Measurements from ENCODE around the gene TFDP1. TPM values are rescaled to one million over a fixed set of nuclear protein-coding genes. Genes with fewer than 3 reads are reported as not detected.

TFDP1 gene
- total RNA-seq, 1 experiment from 2014 or later: 49.6 TPM

DNA sequence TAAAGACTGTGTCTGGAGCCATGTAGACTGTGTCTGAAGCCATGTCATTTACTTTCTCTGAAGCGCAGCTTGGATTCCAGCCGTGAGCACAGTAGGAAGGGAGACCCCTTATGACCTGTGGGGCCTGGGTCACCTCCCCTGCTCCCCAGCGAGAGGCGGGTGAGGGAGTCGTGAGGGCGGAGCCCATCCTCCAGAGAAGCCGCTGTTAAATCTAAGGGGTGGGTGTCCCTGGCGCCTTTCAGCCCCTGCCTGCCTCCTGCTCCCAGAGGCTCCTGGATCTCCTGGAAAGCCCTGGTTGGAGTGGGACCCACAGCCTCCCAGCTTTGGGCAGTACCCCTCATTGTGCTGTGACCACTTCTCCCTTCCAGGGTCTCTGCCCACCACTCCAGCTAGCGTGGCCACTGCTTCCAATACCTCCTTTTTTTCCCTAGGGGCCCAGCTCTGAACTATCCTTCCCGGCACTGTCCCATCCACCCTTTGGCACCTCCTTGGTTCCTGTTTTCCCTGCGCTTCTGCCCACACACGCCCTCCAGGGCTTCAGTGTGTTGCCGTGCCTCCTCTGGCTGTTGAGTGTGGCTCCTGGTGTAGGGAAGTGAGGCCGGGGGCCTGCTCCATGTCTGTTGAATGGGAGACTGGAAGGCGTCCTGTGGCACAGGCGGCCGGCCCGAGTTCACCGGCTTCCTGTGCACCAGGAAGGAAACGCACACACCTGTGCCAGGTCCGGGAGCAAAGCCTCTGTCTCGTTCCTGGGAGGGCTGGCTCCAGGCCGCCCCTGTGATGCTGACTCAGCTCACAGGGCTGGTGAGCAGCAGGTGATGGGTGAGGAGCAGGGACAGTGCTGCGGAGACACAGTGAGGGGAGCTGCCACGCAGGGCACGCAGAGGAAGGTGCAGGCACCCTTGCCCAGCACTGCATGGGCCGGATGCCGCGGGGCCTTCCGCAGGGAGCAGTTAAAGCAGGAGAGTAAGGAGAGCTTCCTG is 44.0 kb downstream of the TFDP1 start:
- DNase-seq (ENCODE audit: extremely low read depth, low read depth): no peak

DNA sequence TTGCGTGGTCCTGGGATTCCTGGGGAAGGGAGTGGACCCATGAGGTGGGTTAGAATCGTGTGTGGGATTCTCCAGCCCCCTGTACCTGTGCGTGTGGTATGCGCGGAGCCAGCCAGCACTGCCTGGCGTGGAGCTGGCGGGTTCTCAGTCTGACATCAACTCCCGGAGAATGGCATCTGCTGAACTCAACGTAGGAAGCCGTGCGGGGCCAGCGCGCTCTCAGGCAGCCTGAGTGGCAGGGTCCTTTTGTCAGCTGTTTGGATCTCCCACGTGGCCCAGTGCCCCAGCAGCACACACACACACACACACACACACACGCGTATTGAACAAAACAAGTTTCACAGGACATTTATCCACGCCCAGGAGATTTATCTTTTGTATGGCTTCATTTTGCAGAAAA is 45.3 kb downstream of the TFDP1 start:
- DNase-seq (ENCODE audit: extremely low read depth, low read depth): no peak

- no peak for DNase-seq (ENCODE audit: extremely low read depth, low read depth)
Observed at GRCh38 chr13:113630296-113630695, 45.7 kb downstream of the TFDP1 start.

GRCh38 chr13:113630804-113631203 is 46.3 kb downstream of the TFDP1 start:
- DNase-seq (ENCODE audit: extremely low read depth, low read depth): no peak

- no peak for DNase-seq (ENCODE audit: extremely low read depth, low read depth)
Observed at GRCh38 chr13:113631341-113632095, 47.0 kb downstream of the TFDP1 start.

- DNase-seq (ENCODE audit: extremely low read depth, low read depth): no peak
Observed at GRCh38 chr13:113632706-113633484, 48.3 kb downstream of the TFDP1 start.

- DNase-seq (ENCODE audit: extremely low read depth, low read depth): no peak
Observed at GRCh38 chr13:113633485-113633873, 48.9 kb downstream of the TFDP1 start.

DNA sequence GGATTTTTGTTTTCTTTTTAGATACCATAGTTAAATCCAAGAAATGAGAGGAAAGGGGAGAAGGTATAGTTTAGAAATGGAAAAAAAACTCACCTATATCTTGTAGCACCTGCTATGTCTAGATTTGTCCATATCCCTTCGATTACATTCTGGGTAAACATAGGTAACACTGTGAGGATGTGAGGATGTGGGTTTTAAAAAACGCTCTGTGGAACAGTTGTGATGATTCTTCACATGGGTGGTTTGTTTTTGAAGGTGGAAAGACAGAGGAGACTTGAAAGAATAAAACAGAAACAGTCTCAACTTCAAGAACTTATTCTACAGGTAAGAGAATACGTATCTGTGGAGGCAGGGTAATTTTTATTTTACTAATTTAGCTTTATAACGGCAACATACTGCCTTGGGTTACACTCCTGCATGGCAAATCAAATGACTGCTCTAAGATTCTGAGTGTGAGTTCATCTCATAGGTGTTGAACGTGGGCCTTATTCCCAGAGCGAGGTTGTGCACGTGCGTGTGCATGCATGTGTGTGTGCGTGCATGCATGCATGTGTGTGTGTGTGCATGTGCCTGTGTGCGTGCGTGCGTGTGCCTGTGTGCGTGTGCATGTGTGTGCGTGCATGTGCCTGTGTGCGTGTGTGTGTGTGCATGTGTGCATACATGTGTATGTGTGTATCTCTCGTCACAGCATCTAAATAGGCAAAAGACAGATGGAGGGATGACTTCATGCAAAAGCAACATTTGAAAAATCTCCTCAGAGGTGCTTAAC is 49.9 kb downstream of the TFDP1 start:
- DNase-seq (ENCODE audit: extremely low read depth, low read depth): no peak

GRCh38 chr13:113635048-113635420 is 50.5 kb downstream of the TFDP1 start:
- no peak for DNase-seq (ENCODE audit: extremely low read depth, low read depth)

GRCh38 chr13:113635709-113636108 is 51.2 kb downstream of the TFDP1 start:
- DNase-seq (ENCODE audit: extremely low read depth, low read depth): no peak

GRCh38 chr13:113636266-113636963 is 51.9 kb downstream of the TFDP1 start:
- DNase-seq (ENCODE audit: extremely low read depth, low read depth): no peak

DNA sequence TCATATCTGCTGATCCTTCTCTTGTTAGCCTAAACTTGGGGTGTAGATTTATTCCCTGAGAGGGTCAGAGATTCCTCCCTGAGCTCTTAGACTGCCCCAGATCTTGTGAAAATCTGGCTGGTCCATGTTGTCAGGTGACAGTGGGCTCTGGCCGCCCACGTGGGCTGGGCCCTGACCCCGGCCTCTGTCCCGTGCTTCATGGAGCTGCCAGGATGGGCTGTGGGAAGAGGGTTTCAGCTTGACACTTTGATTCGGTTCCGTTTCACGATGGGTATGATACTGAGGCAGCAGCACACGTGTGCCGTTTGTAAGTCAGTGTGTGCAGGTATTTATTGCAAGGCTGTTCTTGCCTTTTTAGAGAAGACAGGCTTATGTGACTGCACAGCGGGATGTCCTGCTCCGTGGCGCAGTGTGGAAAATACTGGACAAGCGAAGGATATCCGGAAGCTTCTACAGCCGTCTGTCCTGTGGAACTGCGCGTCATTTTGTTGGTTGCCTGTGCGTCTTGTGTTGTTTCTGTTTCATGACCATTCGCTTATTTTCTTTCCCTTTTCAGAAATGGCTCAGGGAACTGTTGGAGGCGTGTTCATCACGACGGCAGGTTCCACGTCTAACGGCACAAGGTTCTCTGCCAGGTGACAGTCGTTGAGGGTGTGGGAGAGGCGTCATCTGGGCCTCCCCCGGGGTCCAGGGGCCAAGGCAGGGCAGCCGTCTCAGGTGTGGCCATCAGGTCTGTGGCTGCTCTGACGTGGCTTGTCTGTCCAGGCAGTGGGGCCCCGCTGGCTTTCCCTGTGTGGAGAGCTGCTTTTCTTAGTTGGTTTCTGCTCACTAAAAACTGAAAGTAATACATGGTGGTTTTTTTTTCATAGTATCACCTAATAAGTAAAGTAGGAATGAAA is 53.0 kb downstream of the TFDP1 start:
- DNase-seq (ENCODE audit: extremely low read depth, low read depth): no peak

GRCh38 chr13:113638173-113638746 is 53.7 kb downstream of the TFDP1 start:
- no peak for DNase-seq (ENCODE audit: extremely low read depth, low read depth)

GRCh38 chr13:113638806-113639205 is 54.3 kb downstream of the TFDP1 start:
- DNase-seq (ENCODE audit: extremely low read depth, low read depth): no peak

DNA sequence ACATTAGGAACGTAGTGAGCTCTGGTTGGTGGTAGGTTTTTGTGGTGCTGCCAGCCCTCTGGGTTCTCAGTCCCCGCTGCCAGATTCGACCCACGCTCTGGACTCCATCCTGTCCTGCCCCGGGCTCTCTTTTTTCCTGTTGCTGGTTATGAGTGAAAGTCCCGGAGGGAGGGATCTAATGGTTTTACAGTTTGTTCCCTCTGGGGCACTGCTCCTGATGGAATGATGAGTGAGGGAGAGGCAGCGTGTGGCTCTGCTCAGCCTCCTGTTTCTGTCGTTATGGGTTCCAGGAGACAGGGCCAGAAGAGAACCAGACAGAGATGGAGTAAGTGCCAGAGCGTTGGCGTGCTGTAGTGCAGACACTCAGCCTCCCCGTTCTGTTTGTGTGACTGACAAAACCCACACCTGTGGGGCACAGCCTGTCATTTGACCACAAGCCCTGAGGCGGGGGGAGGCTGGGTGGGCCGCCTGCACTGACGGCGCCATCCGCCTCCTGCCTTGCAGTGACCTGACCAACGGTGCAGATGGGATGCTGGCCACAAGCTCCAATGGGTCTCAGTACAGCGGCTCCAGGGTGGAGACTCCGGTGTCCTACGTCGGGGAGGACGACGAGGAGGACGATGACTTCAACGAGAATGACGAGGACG is 55.2 kb downstream of the TFDP1 start:
- DNase-seq (ENCODE audit: extremely low read depth, low read depth): no peak

- DNase-seq (ENCODE audit: extremely low read depth, low read depth): no peak
Observed at GRCh38 chr13:113641426-113641825, 56.9 kb downstream of the TFDP1 start.

- DNase-seq (ENCODE audit: extremely low read depth, low read depth): no peak
Observed at GRCh38 chr13:113642563-113642962, 58.0 kb downstream of the TFDP1 start.

DNA sequence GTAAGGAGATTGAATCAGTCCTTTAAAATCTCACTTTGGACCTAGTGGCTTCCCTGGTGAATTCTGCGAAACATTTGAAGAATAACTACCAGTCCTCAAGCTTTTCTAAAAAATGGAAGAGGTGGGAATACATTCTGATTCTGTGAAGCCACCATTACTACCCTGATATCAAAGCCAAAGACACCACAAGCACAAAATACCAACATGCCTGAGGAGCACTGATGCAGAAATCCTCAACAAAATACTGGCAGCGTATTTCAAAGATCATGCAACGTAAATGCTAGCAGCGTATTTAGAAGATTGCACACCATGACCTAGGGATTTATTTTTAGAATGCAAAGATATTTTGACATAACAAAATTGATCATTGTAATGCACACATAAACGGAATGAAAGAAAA is 59.0 kb downstream of the TFDP1 start:
- no peak for DNase-seq (ENCODE audit: extremely low read depth, low read depth)

All from NCI-H460 (cell line).